COLO668 (cell line): ENCODE data around the gene NPM1.
"Not testable (repeated sequence)": the region's sequence is repeated elsewhere in the genome, so short reads cannot be mapped to it uniquely, and the experiment has no call there.

Source experiments
- DNase-seq: peaks from one replicate; lab custom pipeline; 2025; ENCODE audit not compliant: unreplicated experiment; lab: John Stamatoyannopoulos, UW

Gene NPM1

GRCh38 chr5:171387345-171387969 is at the start of gene NPM1:
NPM1 (plus strand) TSS chr5:171387849; CDS start chr5:171387949, 100 bp downstream.
- DNase-seq = peak; percentile 97

GRCh38 chr5:171340042-171340441 is 47.6 kb upstream of the NPM1 start:
- no peak for DNase-seq

- no peak for DNase-seq
These were observed 47.2 kb upstream of the NPM1 start for GRCh38 chr5:171340491-171340890.

- peak; percentile 23 for DNase-seq
These were observed 45.1 kb upstream of the NPM1 start for GRCh38 chr5:171342362-171343111.

- no peak for DNase-seq
These were observed 42.6 kb upstream of the NPM1 start for GRCh38 chr5:171344936-171345608.

GRCh38 chr5:171351536-171352073 is 36.0 kb upstream of the NPM1 start:
- no peak for DNase-seq

GRCh38 chr5:171355302-171355724 is 32.3 kb upstream of the NPM1 start:
- no peak for DNase-seq

GRCh38 chr5:171357843-171358242 is 29.8 kb upstream of the NPM1 start:
- DNase-seq = no peak

- not testable (repeated sequence) for DNase-seq
These were observed 26.5 kb upstream of the NPM1 start for GRCh38 chr5:171361151-171361550.

GRCh38 chr5:171363249-171363648 is 24.4 kb upstream of the NPM1 start:
- not testable (repeated sequence) for DNase-seq

- no peak for DNase-seq
These were observed 23.8 kb upstream of the NPM1 start for GRCh38 chr5:171363846-171364245.

GRCh38 chr5:171365351-171365750 is 22.3 kb upstream of the NPM1 start:
- no peak for DNase-seq

GRCh38 chr5:171366645-171367044 is 21.0 kb upstream of the NPM1 start:
- DNase-seq = no peak

GRCh38 chr5:171367424-171368370 is 20.0 kb upstream of the NPM1 start:
- DNase-seq = no peak

- DNase-seq = no peak
These were observed 18.6 kb upstream of the NPM1 start for GRCh38 chr5:171369056-171369455.

GRCh38 chr5:171369898-171370297 is 17.8 kb upstream of the NPM1 start:
- DNase-seq = no peak

GRCh38 chr5:171370881-171371280 is 16.8 kb upstream of the NPM1 start:
- not testable (repeated sequence) for DNase-seq

- DNase-seq = no peak
These were observed 16.3 kb upstream of the NPM1 start for GRCh38 chr5:171371326-171371725.

GRCh38 chr5:171379961-171380360 is 7.7 kb upstream of the NPM1 start:
- DNase-seq = no peak

GRCh38 chr5:171384416-171384815 is 3.2 kb upstream of the NPM1 start:
- not testable (repeated sequence) for DNase-seq

- not testable (repeated sequence) for DNase-seq
These were observed 2.6 kb upstream of the NPM1 start for GRCh38 chr5:171384999-171385398.
